GM12864 (cell line): ENCODE data around the gene ZDHHC21.
A peak's percentile ranks its signal among the peaks of the same experiment; 100 is the strongest.

Experiments used
- DNase-seq: peaks from one replicate; pipeline ENCODE4 v3.0.0-alpha.2; 2011; ENCODE audit warnings: low read depth
- H3K4me3 ChIP-seq: 2 replicates; pipeline ENCODE4 v1.5.1; 2011; ENCODE audit warnings: mild to moderate bottlenecking, low read depth, low read length, control low read depth
- CTCF ChIP-seq: IDR thresholded peaks from 2 replicates; pipeline ENCODE4 v1.5.1; 2011; ENCODE audit warnings: low read depth, mild to moderate bottlenecking, moderate library complexity, low read length, control low read depth, inconsistent platforms; ENCODE audit errors: missing control alignments

Gene ZDHHC21

GRCh38 chr9:14705079-14705478 lies 11.8 kb upstream of the ZDHHC21 start:
- TF ChIP-seq CTCF: no peak
- H3K4me3 ChIP-seq: no peak overlapping the region
- DNase-seq: no peak

DNA sequence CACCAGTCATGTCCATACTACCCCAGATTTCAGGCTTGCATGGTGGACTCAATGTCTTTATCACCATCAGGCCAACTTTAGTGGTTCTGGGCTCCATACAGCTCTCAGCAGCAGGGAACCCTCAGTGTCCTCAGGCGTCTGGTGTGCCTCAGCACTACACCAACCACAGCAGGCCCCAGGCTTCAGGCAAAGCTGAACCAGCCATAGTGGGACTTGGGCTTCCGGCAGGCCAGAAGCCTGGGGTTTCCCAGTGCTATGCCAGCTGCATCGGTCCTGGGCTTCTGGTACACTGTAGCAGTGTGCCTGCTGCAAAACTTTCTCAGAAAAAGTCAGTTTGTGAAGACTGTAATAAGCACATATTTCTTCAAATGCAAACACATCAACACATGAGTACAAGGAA lies 11.0 kb upstream of the ZDHHC21 start:
- TF ChIP-seq CTCF: no peak
- H3K4me3 ChIP-seq: no peak overlapping the region
- no peak for DNase-seq

GRCh38 chr9:14702200-14702720 lies 9.0 kb upstream of the ZDHHC21 start:
- no peak for TF ChIP-seq CTCF
- no peak for DNase-seq
- no peak overlapping the region for H3K4me3 ChIP-seq

- H3K4me3 ChIP-seq: peak overlapping the region; percentile 59
- DNase-seq: no peak
- TF ChIP-seq CTCF: no peak
Measured at GRCh38 chr9:14692470-14693250, 572 bp downstream of the ZDHHC21 start.

DNA sequence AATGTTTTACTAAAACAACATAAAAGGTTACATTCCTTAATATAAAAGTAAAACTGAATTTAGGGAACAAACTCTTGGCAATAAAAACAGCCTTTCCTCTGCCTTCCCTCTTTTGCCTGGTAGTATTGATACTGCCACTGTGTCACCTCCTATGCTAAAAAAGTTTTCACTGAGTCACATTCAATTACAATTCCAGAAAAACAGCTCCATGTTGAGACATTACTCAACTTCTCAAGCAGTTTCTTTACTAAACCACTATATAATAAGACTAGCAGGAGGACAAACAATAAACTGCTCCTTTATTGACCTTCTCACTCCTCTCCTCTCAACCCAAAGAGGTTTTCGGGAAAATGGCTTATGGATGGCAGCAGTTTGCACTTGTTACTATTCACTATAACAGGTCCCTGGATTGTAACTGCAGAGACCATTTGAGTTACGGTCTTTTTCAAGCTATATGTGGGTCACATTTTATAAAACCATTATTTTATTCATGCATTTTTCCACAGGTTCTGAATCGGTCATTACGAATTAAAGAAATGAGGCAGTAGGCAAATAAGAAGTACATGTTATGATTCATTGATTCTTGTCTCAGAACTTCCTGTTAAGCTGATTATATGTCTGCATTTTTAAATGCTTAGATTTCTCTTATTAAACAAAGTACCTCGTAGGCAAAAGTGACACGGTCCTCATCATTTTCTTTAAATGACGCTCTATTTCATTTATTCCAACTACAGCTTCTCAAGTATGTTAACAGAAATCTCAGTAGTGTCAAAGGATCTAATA lies 2.1 kb downstream of the ZDHHC21 start:
- TF ChIP-seq CTCF: no peak
- DNase-seq: no peak
- peak overlapping the region; percentile 33; the same call in 1 of the 2 replicates for H3K4me3 ChIP-seq

GRCh38 chr9:14687042-14687719 lies 6.1 kb downstream of the ZDHHC21 start:
- no peak for TF ChIP-seq CTCF
- no peak overlapping the region for H3K4me3 ChIP-seq
- no peak for DNase-seq
